GM18499 (cell line): ENCODE measurements around the gene KMT5B.

ENCODE experiments used
- ATAC-seq: cut with Tn5 transposase; IDR thresholded peaks from one replicate; pipeline ENCODE4 v1.9.1; 2021; ENCODE audit warnings: moderate number of reproducible peaks; ENCODE audit not compliant: insufficient read depth, unreplicated experiment

The KMT5B gene

DNA sequence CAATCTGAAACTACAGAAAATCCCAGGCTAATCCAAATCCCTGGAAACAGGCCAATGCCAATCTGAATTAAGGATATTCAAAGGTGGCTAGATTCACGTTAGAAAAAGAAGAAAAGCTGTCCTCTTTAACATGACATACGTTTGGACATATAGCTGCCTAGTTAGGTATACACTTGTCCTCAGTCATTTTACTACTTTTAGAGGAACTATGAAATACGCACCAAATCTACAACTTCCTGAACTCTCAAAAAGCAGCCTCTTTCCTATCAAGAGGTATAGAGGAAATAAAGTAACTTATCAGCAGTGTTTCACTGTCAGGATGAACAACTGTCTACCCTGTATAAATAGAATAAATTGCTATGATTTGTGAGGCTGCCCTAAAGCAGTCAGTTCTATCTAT, 24.0 kb downstream of the KMT5B start:
- no peak for ATAC-seq

GRCh38 chr11:68186061-68186460, 27.0 kb downstream of the KMT5B start:
- ATAC-seq: no peak

DNA sequence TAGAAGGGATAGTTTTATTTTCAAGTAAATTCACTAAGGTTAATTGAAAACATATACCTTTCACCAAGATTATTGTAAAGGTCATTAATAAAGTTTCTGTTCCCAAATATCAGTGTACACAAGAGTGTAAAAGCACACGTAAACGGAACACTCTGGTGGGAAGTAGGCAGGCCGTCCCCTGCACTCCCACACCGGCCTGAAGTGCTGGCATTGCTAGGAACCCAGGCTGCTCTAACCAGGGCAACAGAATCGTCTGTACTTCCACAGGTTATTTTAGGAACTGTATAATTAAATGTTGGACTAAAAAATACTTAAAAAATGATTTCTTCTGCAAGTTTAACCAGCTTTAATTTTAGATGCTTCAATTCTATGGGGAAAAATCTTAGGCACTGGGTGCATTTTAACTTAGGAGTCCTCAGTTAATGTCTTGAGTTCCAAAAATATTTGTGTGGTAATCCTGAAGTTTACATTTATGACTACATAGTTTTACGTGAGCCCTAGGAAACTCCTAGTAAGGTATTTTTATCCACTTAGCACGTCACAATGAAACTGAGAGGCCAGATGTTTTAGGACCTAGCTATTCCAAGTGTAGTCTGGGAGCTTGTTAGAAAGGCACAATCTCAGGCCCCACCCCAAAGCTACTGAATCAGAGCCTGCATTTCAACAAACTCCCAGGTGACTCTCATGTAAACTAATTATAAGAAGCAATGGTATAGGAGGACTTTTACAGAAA, 31.2 kb downstream of the KMT5B start:
- no peak for ATAC-seq

DNA sequence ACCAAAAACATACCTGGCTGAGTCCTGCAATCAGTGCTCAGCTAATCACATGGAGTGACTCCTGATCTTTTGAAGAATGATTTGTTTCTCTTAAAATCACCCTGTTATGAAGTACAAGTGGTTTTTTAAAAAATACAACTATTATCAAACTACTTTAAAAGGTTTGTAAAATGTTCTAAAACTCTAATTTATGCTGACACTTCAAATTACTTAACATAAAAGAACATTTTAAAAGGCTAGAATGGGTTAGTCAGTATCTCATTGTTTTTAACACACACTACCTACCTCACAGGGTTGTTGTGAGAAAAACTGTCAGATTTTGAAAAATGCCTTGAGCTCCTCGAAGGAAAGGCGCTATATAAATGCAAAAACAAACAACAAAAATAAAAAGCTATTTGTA, 33.2 kb downstream of the KMT5B start:
- no peak for ATAC-seq

DNA sequence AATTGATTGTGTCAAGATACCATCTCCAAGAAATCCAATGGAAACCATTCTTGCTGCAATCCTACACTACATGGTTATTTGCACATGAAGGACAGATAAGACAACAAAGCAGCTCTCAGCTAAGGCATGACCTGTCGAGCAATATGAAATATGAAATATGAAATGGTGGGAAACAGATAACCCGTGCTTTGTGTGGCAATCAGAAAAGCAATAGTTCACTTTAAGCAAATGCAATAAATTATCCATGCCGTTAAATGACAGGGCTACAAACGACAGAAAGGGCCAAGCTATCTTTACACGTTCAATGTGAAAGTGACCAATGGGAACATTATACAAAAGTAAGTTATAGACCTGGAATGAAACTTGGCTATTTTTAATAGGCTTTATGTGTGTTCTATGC, 35.2 kb downstream of the KMT5B start:
- ATAC-seq: no peak

DNA sequence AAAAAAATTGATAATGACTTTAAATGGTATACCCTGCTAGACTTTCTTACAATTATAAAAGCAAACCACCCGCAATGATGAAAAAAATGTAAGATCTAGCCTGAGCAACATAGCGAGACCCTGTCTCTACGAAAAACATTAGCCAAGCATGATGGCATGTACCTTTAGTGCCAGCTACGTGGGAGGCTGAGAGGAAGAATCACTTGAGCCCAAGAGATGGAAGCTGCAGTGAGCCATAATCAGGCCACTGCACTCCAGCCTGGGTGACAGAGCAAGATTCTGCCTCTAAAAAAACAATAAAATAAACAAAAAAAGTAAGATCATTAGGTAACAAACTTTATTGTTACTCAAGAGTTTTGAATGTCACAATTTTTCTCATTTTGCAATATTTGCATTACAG, 39.2 kb downstream of the KMT5B start:
- no peak for ATAC-seq

GRCh38 chr11:68169442-68169841, 43.7 kb downstream of the KMT5B start:
- no peak for ATAC-seq

- no peak for ATAC-seq
Observed at GRCh38 chr11:68168694-68169093, 44.4 kb downstream of the KMT5B start.

DNA sequence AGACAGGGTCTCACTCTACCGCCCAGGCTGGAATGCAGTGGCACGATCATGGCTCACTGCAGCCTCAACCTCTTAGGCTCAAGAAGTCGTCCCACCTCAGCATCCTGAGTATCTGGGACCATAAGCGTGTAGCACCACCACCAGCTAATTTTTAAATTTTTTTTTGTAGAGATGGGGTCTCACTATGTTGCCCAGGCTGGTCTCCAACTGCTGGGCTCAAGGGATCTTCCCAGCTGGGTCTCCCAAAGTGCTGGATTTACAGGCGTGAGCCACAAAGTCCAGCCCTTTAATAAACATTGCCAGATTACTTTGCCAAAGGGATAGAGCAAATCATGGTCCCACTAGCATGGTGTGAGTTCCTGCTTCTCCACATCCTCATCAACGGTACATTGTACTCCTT, 45.6 kb downstream of the KMT5B start:
- ATAC-seq: no peak

DNA sequence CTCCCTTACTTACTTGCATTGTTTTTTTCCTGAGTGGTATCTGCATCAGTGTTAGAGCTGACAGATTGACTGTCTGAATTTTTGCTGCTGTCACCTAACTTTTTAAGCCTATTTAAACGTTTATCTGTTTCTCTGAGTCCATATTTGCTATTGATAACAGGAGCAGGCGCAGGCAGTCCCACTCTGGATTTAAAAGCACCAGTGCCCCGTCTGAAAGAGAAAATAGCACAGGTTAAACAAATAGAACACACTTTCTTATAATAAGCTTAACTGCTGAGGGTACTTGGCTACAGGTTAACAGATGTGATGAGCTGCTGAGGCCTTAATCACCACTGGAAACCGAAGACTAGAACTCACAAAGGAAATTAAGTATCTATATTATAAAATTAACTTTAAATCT, 46.1 kb downstream of the KMT5B start:
- no peak for ATAC-seq

GRCh38 chr11:68165601-68166000, 47.5 kb downstream of the KMT5B start:
- ATAC-seq: no peak

DNA sequence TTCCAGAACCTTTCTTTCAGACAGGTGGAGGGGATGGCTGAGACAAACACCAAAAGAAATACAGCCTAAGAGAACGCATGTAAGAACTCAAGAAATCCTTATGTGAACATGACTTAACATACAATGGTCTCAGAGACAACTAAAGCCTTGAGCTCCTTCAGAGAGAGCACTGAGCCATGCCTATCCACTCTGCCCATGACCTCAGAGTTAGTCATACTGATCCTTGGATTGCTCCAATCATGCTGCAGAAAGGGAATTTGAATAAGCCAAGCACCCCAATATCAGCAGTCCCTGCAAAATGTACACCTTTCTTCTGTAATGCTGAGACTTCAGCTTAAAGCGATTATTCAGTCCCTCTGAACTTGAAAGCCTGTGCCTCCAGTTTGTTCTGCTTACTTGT, 48.7 kb downstream of the KMT5B start:
- no peak for ATAC-seq

- ATAC-seq: no peak
Observed at GRCh38 chr11:68163691-68164090, 49.4 kb downstream of the KMT5B start.

GRCh38 chr11:68160100-68160695, 52.9 kb downstream of the KMT5B start:
- ATAC-seq: no peak

DNA sequence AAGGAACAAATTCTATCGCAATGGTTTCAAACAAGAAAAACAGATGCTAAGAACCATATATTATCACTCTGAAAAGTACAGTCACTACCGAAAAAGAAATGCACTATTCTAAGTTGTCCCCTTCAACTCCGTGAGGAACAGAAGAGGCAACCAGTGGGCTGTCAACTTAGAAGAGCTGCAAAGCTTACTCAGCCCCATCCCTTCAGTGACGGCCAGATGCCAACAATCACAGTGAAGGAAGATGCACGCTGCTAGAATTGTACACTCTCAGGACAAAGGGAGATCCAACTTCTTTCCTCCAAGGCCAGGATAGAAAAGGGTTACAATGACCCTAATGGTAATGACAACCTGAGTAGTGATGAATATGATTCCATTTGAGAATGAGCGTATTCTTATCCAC, 53.4 kb downstream of the KMT5B start:
- no peak for ATAC-seq

DNA sequence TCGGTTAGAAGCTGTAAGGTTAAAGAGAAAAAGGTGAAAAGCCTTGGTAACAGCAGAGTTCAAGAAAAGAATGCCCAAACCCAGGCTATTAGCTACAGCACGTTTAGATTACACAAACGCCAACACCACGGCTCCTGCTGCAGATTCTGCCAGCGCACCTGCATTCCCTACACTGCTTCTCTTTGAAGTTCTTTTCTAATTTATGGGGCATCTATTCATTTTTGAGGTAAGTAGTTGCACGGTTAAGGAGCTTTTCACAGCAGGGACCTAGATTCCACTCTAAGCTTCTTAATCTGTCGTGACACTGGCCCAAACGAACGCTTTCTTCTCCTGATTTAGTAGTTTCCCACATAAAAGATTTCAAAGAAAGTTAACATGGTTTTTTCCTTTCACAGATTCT, 53.9 kb downstream of the KMT5B start:
- ATAC-seq: no peak

DNA sequence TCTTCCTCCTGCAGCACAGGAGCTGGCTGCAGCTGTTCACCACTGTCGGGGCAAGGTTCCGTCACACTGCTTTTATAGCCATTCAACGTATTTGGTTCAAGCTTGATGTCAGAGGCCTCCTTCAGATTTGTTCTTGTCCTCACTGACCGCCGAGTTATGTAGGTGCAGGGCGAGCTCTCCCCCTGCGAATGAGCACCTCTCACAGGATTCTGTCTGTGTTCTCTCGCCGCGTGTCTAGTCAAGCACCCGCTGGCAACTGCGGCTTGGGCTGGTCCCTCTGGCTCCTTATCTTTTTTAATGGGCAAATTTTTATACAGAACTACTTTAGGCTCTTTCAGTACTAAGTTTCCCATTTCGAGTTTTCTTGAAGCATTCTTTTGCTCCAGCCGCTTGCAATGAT, 54.5 kb downstream of the KMT5B start:
- no peak for ATAC-seq

- ATAC-seq: no peak
Observed at GRCh38 chr11:68153742-68154141, 59.4 kb downstream of the KMT5B start.

GRCh38 chr11:68150037-68150436, 63.1 kb downstream of the KMT5B start:
- no peak for ATAC-seq

DNA sequence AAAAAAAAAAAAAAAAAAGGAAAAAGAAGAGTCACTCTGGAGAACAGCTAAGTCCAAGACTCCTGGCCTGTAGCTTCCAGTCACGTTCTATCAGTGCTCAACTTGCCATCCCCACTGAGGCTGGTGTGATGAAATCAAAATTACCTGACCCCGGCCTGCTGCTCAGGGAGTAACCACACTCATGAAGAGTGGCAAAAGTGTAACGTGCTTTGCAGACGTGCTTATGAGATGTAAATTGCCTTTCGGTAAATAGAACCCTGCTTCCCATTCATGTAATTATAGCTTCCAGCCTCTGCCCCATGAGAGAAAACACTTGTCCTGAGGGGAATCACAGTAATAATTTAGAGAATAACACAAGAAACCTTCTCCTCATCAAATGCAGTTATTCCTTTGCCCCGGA, 63.7 kb downstream of the KMT5B start:
- ATAC-seq: no peak

DNA sequence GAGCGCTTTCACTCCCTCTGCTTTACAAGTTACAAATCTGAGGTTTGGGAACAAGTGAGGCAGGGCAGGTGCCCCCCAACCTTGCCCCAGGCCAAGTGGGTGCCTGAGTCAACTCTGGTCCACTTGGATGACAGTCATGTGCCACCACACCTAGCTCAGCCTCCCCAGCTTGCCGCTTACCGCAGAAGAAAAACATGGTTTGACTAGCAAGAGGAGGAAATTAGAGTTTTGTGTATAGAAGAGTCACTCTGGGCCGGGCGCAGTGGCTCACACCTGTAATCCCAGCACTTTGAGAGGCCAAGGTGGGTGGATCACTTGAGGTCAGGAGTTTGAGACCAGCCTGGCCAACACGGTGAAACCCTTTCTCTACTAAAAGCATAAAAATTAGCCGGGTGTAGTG, 64.2 kb downstream of the KMT5B start:
- no peak for ATAC-seq

- ATAC-seq: no peak
Observed at GRCh38 chr11:68148071-68148805, 64.9 kb downstream of the KMT5B start.
